Brain microvascular endothelial cell (primary cell): ENCODE results near the gene KRTDAP.

Experiments
- DNase-seq: peaks from one replicate; pipeline ENCODE4 v3.0.0-alpha.2; 2020
- H3K27ac ChIP-seq: fragments of 250-450 bp; sonication (Bioruptor Pico); 2 replicates; pipeline ENCODE4 v1.5.1; 2020; ENCODE audit warnings: mild to moderate bottlenecking, moderate library complexity
- H3K27me3 ChIP-seq: fragments of 250-450 bp; sonication (Bioruptor Pico); replicated peaks from 2 replicates; pipeline ENCODE4 v1.5.1; 2020; ENCODE audit warnings: mild to moderate bottlenecking
- H3K36me3 ChIP-seq: fragments of 250-450 bp; sonication (Bioruptor Pico); replicated peaks from 2 replicates; pipeline ENCODE4 v1.5.1; 2020; ENCODE audit warnings: mild to moderate bottlenecking
- H3K4me3 ChIP-seq: 2 replicates; pipeline ENCODE4 v1.5.1; 2011; ENCODE audit warnings: low read depth, mild to moderate bottlenecking, control low read depth, low read length, moderate library complexity
- in situ Hi-C: cut with HindIII; loops from 2 replicates; pipeline ENCODE4 v1.10.0; 2017; ENCODE audit warnings: low sequenced_read_pairs, low pct_ligation_motif_present
- TF ChIP-seq, protein P1 (sequence below): IDR thresholded peaks from 2 replicates; pipeline ENCODE4 v1.5.1; 2011; ENCODE audit warnings: low read depth, mild to moderate bottlenecking, moderate library complexity, low read length, control low read depth, inconsistent platforms; ENCODE audit errors: missing control alignments

Gene KRTDAP

DNA sequence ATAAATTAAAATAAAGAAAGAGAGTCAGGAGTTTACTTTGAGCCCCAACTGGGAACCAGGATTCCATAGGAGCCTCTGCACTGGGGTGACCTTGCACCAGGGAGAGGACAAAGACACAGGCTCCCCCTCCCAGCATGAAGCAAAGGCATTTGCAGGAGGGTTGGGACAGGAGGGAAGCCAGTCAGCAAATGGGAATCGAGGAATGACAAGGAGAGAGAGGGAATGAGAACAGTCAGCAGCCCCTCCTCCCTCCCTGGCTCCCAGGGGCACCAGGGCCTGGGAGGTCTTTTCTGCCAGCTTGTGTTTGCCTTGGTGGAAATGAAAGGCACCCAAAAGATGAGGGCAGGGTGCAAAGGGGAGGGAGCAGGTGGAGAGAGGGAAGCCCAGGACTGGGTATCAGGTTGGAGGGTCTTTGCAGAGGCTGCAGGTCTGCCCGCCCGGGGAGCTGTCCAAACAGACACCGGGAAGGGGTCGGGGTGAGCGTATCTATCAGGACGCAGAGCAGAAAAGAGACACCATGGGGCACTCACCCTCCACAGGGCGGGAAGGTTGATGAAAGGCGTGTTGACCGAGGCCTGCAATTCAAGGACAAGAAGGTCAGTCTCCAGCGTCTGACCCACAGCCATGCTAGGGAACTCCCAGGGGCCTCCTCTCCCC lies 34.0 kb upstream of the KRTDAP start:
- DNase-seq, result no peak
- Histone ChIP-seq H3K36me3 (no peaks in the 10 kb centered on the region), H3K27me3 (no peaks in the 10 kb centered on the region), H3K4me3 (no peak overlapping the region), H3K27ac (no peak overlapping the region)
- in situ Hi-C loops, result no loop called here
- TF ChIP-seq, protein P1, sequence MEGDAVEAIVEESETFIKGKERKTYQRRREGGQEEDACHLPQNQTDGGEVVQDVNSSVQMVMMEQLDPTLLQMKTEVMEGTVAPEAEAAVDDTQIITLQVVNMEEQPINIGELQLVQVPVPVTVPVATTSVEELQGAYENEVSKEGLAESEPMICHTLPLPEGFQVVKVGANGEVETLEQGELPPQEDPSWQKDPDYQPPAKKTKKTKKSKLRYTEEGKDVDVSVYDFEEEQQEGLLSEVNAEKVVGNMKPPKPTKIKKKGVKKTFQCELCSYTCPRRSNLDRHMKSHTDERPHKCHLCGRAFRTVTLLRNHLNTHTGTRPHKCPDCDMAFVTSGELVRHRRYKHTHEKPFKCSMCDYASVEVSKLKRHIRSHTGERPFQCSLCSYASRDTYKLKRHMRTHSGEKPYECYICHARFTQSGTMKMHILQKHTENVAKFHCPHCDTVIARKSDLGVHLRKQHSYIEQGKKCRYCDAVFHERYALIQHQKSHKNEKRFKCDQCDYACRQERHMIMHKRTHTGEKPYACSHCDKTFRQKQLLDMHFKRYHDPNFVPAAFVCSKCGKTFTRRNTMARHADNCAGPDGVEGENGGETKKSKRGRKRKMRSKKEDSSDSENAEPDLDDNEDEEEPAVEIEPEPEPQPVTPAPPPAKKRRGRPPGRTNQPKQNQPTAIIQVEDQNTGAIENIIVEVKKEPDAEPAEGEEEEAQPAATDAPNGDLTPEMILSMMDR, result no peak

DNA sequence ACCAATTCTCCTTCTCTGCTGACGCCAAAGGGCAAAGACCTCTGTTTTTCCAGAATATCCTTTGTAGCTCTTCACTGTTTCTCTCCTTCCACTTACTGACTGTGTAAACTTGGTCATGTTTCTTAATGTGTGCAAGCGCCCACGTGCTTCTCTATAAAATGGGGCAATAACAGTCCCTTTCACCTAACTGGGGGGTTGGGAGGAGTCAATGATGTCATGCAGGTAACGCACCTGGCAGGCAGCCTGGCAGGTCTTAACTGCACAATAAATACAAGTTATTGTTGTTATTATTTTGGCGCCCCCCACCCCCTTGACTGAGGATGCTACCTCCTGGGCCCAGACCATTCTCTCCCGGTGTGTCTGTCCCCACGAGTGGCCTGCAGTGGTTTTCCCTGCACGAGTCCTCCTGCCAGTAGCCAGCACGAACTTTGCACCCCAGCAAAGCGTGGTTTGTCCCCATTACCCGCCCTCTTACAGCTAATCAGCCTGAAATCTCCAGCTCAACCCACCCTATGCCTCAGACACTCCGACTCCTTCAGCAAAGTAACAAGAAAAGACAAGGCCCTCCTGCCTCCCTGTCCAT lies 32.6 kb upstream of the KRTDAP start:
- H3K4me3 ChIP-seq, result no peak overlapping the region
- H3K36me3 ChIP-seq, result no peaks in the 10 kb centered on the region
- H3K27ac ChIP-seq, result no peak overlapping the region
- TF ChIP-seq, protein P1, result no peak
- no peaks in the 10 kb centered on the region for H3K27me3 ChIP-seq
- DNase-seq, result no peak
- in situ Hi-C loops, result no loop called here

DNA sequence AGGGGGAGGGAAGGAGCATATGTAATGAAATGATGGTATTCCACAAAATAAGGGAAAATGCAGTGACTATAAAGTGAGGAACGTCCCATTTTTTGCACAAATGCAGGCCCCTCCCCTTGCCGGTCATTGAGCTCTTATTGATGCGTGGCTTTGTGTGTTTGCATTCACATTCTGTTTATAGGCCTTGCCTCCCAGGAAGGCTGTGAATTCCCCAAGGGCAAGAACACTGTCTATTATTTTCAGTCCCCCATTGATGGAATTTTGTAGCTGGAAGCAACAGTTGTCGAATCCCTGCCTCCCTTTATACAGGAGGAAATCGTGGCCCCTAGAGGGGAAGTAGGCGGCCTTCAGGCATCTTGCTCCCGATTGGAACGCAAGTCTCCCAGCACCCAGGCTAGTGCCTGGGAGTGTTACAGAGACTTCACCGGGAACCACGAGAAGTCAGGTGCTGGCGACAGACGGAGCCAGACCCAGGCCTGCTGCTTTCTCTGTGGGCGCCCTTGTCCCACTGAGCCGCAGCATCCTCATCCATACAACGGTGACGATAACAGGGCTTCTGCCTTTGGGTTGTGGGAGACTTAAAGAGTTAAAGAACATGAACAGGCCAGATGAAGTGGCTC lies 31.0 kb upstream of the KRTDAP start:
- in situ Hi-C loops, result no loop called here
- H3K36me3 ChIP-seq, result no peaks in the 10 kb centered on the region
- no peaks in the 10 kb centered on the region for H3K27me3 ChIP-seq
- TF ChIP-seq, protein P1, result no peak
- no peak for DNase-seq
- no peak overlapping the region for H3K4me3 ChIP-seq
- H3K27ac ChIP-seq, result no peak overlapping the region

DNA sequence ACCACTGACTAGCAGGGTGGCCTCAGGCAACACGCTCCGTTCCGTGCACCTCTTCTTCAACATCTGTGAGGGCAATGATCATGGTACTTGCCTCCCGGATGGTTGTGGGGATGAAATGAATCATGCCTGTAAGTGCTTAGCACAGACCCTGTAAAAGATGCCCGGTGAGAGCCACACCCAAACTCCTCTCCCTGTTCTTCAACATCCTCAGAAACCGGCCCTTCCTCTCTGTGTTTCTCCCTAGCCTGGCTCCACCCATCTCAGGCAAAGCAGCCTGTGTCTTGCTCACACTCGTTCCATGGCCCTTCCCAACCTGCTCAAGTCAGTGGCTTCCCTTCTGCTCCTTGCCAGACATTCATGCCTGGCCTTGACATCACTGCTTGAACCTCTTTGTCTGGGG lies 29.0 kb upstream of the KRTDAP start:
- H3K4me3 ChIP-seq, result no peak overlapping the region
- TF ChIP-seq, protein P1, result no peak
- no peak overlapping the region for H3K27ac ChIP-seq
- in situ Hi-C loops, result no loop called here
- H3K36me3 ChIP-seq, result no peaks in the 10 kb centered on the region
- H3K27me3 ChIP-seq, result no peaks in the 10 kb centered on the region
- DNase-seq, result no peak

DNA sequence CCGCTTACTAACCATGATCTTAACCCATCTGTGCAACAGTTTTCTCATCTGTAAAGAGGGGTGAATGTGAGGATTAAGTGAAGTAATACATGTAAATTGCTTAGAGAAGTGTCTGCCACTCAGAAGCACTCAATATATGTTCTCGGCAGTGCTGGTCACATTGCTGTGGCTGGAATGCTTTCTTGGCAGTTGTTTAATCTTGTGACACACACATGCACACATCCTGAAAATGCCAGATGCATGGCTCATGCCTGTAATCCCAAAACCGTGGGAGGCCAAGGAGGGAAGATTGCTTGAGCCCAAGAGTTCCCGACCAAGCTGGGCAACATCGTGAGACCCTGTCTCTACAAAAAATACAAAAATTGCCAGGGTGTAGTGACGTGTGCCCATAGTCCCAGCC lies 28.0 kb upstream of the KRTDAP start:
- peak; percentile 94 for DNase-seq
- TF ChIP-seq, protein P1, result no peak
- Histone ChIP-seq H3K36me3 (no peaks in the 10 kb centered on the region), H3K27ac (peak overlapping the region; percentile 55), H3K27me3 (peaks cover 2% of the 10 kb centered on the region), H3K4me3 (no peak overlapping the region)
- in situ Hi-C loops, result no loop called here
